GM13976 (cell line): ENCODE results near the gene TBC1D1.

Source experiments
- DNase-seq: peaks from one replicate; pipeline ENCODE4 v3.0.0; 2012; ENCODE audit warnings: low spot score
- CTCF ChIP-seq: IDR thresholded peaks from 2 replicates; pipeline ENCODE4 v1.5.1; 2012; ENCODE audit warnings: borderline replicate concordance, mild to moderate bottlenecking; ENCODE audit not compliant: insufficient read depth; ENCODE audit errors: extremely low read depth, missing control alignments, control extremely low read depth
- in situ Hi-C: fragments of 300-500 bp; cut with MboI; formaldehyde crosslinking; loops from one replicate; pipeline ENCODE4 v1.12.0; 2022; ENCODE audit warnings: low sequenced_read_pairs, mixed read lengths, inconsistent platforms; ENCODE audit not compliant: unreplicated experiment

TBC1D1 gene

GRCh38 chr4:37949636-37950426 is 58.9 kb downstream of the TBC1D1 start:
- no peak for DNase-seq
- TF ChIP-seq CTCF = no peak
- in situ Hi-C loops = no loop called here

- TF ChIP-seq CTCF = no peak
- no peak for DNase-seq
Measured at GRCh38 chr4:37951461-37952352, 60.8 kb downstream of the TBC1D1 start.

GRCh38 chr4:37953156-37953555 is 62.3 kb downstream of the TBC1D1 start:
- DNase-seq = no peak
- in situ Hi-C loops = no loop called here
- TF ChIP-seq CTCF = no peak

More at GRCh38 chr4:37951461-37952352, 60.8 kb downstream of the TBC1D1 start:
- in situ Hi-C loops = no loop called here

- in situ Hi-C loops = no loop called here
- DNase-seq = no peak
- TF ChIP-seq CTCF = no peak
Measured at GRCh38 chr4:37953620-37954293, 62.9 kb downstream of the TBC1D1 start.

GRCh38 chr4:37956941-37957340 is 66.1 kb downstream of the TBC1D1 start:
- in situ Hi-C loops = no loop called here
- no peak for TF ChIP-seq CTCF
- DNase-seq = no peak

GRCh38 chr4:37958932-37959331 is 68.0 kb downstream of the TBC1D1 start:
- in situ Hi-C loops = no loop called here
- TF ChIP-seq CTCF = no peak
- DNase-seq = no peak
